ENCODE results near the gene CEP57L1. TPM values are rescaled to one million over a fixed set of nuclear protein-coding genes. Genes with fewer than 3 reads are reported as not detected.

CEP57L1 gene
- total and polyA plus RNA-seq, 2 experiments from 2014 or later: 17.1 to 20.2 TPM

- no peak for TF ChIP-seq ZNF331 (CRISPR knock-in tag; IDR thresholded peaks at IDR 0.05; ENCODE audit: low read depth)
- TF ChIP-seq, protein P1, sequence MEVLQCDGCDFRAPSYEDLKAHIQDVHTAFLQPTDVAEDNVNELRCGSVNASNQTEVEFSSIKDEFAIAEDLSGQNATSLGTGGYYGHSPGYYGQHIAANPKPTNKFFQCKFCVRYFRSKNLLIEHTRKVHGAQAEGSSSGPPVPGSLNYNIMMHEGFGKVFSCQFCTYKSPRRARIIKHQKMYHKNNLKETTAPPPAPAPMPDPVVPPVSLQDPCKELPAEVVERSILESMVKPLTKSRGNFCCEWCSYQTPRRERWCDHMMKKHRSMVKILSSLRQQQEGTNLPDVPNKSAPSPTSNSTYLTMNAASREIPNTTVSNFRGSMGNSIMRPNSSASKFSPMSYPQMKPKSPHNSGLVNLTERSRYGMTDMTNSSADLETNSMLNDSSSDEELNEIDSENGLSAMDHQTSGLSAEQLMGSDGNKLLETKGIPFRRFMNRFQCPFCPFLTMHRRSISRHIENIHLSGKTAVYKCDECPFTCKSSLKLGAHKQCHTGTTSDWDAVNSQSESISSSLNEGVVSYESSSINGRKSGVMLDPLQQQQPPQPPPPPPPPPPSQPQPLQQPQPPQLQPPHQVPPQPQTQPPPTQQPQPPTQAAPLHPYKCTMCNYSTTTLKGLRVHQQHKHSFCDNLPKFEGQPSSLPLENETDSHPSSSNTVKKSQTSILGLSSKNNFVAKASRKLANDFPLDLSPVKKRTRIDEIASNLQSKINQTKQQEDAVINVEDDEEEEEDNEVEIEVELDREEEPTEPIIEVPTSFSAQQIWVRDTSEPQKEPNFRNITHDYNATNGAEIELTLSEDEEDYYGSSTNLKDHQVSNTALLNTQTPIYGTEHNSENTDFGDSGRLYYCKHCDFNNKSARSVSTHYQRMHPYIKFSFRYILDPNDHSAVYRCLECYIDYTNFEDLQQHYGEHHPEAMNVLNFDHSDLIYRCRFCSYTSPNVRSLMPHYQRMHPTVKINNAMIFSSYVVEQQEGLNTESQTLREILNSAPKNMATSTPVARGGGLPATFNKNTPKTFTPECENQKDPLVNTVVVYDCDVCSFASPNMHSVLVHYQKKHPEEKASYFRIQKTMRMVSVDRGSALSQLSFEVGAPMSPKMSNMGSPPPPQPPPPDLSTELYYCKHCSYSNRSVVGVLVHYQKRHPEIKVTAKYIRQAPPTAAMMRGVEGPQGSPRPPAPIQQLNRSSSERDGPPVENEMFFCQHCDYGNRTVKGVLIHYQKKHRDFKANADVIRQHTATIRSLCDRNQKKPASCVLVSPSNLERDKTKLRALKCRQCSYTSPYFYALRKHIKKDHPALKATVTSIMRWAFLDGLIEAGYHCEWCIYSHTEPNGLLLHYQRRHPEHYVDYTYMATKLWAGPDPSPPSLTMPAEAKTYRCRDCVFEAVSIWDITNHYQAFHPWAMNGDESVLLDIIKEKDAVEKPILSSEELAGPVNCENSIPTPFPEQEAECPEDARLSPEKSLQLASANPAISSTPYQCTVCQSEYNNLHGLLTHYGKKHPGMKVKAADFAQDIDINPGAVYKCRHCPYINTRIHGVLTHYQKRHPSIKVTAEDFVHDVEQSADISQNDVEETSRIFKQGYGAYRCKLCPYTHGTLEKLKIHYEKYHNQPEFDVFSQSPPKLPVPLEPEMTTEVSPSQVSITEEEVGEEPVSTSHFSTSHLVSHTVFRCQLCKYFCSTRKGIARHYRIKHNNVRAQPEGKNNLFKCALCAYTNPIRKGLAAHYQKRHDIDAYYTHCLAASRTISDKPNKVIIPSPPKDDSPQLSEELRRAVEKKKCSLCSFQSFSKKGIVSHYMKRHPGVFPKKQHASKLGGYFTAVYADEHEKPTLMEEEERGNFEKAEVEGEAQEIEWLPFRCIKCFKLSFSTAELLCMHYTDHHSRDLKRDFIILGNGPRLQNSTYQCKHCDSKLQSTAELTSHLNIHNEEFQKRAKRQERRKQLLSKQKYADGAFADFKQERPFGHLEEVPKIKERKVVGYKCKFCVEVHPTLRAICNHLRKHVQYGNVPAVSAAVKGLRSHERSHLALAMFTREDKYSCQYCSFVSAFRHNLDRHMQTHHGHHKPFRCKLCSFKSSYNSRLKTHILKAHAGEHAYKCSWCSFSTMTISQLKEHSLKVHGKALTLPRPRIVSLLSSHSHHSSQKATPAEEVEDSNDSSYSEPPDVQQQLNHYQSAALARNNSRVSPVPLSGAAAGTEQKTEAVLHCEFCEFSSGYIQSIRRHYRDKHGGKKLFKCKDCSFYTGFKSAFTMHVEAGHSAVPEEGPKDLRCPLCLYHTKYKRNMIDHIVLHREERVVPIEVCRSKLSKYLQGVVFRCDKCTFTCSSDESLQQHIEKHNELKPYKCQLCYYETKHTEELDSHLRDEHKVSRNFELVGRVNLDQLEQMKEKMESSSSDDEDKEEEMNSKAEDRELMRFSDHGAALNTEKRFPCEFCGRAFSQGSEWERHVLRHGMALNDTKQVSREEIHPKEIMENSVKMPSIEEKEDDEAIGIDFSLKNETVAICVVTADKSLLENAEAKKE (CRISPR knock-in tag; IDR thresholded peaks at IDR 0.05): no peak
Measured at GRCh38 chr6:109178921-109179320, 83.6 kb downstream of the CEP57L1 start (continued).

DNA sequence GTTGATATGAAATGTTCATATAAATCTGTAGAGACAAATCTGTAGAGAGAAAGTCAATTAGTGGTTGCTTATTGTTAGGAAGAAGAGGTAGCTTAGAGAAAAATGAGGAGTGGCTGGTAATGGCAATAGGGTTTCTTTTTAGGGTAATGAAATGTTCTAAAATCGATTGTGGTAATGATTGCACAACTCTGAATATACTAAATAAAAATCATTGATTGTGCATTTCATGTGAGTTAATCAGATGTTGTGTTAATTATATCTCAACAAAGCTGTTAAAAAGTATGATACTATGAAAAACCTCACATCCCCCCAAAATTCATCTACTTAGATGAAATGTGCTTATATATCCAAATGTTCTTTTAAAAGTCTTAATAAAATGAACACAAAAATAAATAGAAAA, 84.2 kb downstream of the CEP57L1 start:
- Histone ChIP-seq H3K27me3 (ENCODE audit: insufficient read depth) (no peaks in the 10 kb centered on the region), H3K4me2 (no peak overlapping the region), H4K20me1 (replicated peaks; ENCODE audit: insufficient read depth) (no peaks in the 10 kb centered on the region), H2AFZ (no peak overlapping the region), H3K27ac (ENCODE audit: low read depth) (no peak overlapping the region), H3K4me3 (no peak overlapping the region), H3K79me2 (replicated peaks; ENCODE audit: insufficient read depth) (no peaks in the 10 kb centered on the region), H3K4me1 (ENCODE audit: insufficient read depth) (no peaks in the 10 kb centered on the region), H3K36me3 (ENCODE audit: insufficient read depth) (no peaks in the 10 kb centered on the region), H3K9me2 (ENCODE audit: insufficient read depth) (no peaks in the 10 kb centered on the region), H3F3A (replicated peaks; ENCODE audit: low read depth) (no peaks in the 10 kb centered on the region)
- no peaks in the 10 kb centered on the region for H3K9me3 Mint-ChIP-seq
- H3K4me1 Mint-ChIP-seq: peaks cover 18% of the 10 kb centered on the region
- no peak overlapping the region for H3K4me3 Mint-ChIP-seq
- H3K27ac Mint-ChIP-seq: no peak overlapping the region
- no peaks in the 10 kb centered on the region for H3K36me3 Mint-ChIP-seq (ENCODE audit: low read depth)
- no peak for ATAC-seq
- H3K27me3 Mint-ChIP-seq (ENCODE audit: insufficient read depth, low read depth, poor library complexity): no peaks in the 10 kb centered on the region
- TF ChIP-seq, protein P1 (CRISPR knock-in tag; IDR thresholded peaks at IDR 0.05): no peak
- TF ChIP-seq ZNF331 (CRISPR knock-in tag; IDR thresholded peaks at IDR 0.05; ENCODE audit: low read depth) (no peak), NANOG (IDR thresholded peaks at IDR 0.05; ENCODE audit: borderline replicate concordance) (no peak), POLR2AphosphoS5 (IDR thresholded peaks at IDR 0.05; ENCODE audit: low read depth) (no peak), EZH2 (IDR thresholded peaks at IDR 0.05; ENCODE audit: low read depth, unreplicated experiment) (no peak), STAT1 (IDR thresholded peaks at IDR 0.05; ENCODE audit: unreplicated experiment) (no peak), EZH2phosphoT487 (IDR thresholded peaks at IDR 0.05; ENCODE audit: unreplicated experiment) (no peak), CTCF (conservative IDR thresholded peaks at IDR 0.05; ENCODE audit: low read depth in 2 of 2) (no peak)
- DNase-seq (ENCODE audit: low spot score): no peak

Data from GM23338 (cell line).